Gastroesophageal sphincter (tissue), 3 donors: Measurements from ENCODE around the gene FAM204A.

Source experiments
- CTCF ChIP-seq, 4 experiments: fragments of 200-600 bp in 2 of 4; fragments of 450-650 bp in 2 of 4; sonication (generic) in 1 of 4; IDR thresholded peaks; one replicate each; pipeline ENCODE4 v1.5.1; 2017 to 2019; ENCODE audit warnings: antibody characterized with exemption in 4 of 4, mild to moderate bottlenecking in 2 of 4, moderate library complexity in 2 of 4
- EP300 ChIP-seq: sonication (generic); formaldehyde crosslinking; IDR thresholded peaks from one replicate; pipeline ENCODE4 v1.6.1; 2017; ENCODE audit warnings: antibody characterized with exemption, mild to moderate bottlenecking
- POLR2A ChIP-seq, 2 donors: fragments of 450-650 bp; IDR thresholded peaks; one replicate each; pipeline ENCODE4 v1.6.1; 2017; ENCODE audit warnings: antibody characterized with exemption in 2 of 2, mild to moderate bottlenecking in 2 of 2, moderate library complexity in 1 of 2

- no peak for TF ChIP-seq CTCF (IDR thresholded peaks at IDR 0.05)
- no peak for TF ChIP-seq POLR2A (IDR thresholded peaks at IDR 0.05)
- no peak for TF ChIP-seq EP300
Observed at GRCh38 chr10:118309911-118310310, 32.2 kb downstream of the FAM204A start.
